PC-3 (cell line): ENCODE results near the gene CYP4V2.

ENCODE experiments used
- CTCF ChIP-seq: fragments of 300-600 bp; sonication (generic); conservative IDR thresholded peaks from 2 replicates; pipeline ENCODE4 v1.5.1; 2017; ENCODE audit warnings: antibody characterized with exemption, low read depth, mild to moderate bottlenecking, low read length
- EZH2 ChIP-seq: fragments of 300-600 bp; sonication (generic); IDR thresholded peaks from one replicate; pipeline ENCODE4 v1.6.1; 2017; ENCODE audit warnings: antibody characterized with exemption, mild to moderate bottlenecking, low read length; ENCODE audit not compliant: unreplicated experiment

DNA sequence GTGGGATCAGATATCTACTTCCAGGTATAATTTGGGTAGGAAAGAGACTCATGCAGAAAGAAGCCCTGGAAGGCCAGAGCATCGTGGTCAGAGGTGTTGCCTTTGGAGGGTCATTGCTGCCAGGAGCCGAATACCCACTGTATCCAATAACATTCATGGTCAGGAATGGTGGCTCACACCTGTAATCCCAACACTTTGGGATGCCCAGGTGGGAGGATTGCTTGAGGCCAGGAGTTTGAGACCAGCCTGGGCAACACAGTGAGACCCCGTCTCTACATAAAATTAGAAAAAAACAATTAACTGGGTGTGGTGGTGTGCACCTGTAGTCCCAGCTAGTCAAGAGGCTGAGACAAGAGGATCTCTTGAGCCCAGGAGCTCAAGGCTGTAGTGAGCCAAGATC, 63.8 kb downstream of the CYP4V2 start:
- TF ChIP-seq CTCF, result no peak
- no peak for TF ChIP-seq EZH2
